HTERT RPE-1 (cell line): ENCODE data around the gene PEAK1.

Source experiments
- in situ Hi-C: fragments of 300-500 bp; cut with MboI; formaldehyde crosslinking; loops from 4 replicates; pipeline ENCODE4 v1.14.3; 2020; ENCODE audit warnings: low sequenced_read_pairs

The PEAK1 gene

DNA sequence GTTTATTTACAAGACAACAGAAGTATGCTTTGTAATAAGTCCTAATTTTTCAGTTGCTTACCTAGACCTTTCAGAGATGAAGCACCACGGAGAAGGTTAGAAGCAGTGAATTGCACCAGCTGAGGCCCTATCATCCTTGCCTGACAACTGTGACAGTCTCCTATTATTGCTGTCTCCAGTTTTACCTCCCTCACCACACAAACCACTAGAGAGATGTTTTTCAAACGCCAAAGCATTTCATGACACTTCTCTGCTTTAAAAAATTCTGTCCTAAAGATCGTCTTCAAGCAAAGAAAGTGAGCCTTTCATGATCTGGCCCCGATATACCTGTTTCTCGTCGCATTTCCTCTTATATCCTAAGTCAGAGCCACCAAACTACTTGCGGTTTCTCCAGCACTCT lies 276.7 kb downstream of the PEAK1 start:
- in situ Hi-C loops: no loop called here

DNA sequence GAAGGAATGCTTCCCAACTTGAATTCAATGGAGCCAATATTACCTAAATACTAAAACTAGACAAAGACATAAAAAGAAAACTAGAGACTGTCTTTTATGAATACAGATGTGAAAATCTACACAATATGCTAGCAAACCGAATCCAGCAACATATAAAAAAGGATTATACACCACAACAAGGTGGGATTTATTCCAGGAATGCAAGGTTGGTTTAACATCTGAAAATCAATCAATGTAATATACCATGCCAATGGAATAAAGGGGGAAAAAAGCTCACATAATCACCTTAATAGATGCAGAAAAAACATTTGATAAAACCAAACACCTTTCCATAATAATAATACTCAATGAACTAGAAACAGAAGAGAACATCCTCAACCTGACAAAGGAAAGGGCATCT lies 279.7 kb downstream of the PEAK1 start:
- in situ Hi-C loops: no loop called here

DNA sequence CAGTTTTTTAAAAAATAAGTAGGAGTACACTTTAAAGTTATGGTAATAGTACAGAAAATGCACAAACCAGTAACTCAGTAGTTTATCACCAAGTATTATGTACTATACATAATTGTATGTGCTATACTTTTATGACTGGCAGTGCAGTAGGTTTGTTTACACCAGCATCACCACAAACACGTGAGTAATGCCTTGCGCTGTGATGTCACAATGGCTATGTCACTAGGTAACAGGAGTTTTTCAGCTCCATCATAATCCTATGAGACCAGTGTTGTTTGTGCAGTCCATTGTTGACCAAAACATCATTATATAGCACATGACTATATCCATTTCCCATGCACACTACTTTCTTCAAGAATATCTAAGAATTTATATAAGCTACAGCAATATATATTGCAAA lies 280.6 kb downstream of the PEAK1 start:
- in situ Hi-C loops: no loop called here

DNA sequence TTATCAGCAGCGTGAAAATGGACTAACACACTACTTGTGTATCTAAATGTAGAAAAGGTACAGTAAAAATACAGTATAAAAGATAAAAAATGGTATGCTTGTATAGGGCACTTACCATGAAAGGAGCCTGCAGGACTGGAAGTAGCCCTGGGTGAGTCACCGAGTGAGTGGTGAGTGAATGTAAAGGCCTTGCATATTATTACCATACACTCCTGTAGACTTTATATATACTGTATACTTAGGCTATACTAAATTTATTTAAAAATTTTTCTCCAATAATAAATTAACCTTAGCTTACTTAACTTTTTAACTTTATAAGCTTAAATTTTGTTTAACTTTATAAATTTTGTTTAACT lies 281.8 kb downstream of the PEAK1 start:
- in situ Hi-C loops: no loop called here

DNA sequence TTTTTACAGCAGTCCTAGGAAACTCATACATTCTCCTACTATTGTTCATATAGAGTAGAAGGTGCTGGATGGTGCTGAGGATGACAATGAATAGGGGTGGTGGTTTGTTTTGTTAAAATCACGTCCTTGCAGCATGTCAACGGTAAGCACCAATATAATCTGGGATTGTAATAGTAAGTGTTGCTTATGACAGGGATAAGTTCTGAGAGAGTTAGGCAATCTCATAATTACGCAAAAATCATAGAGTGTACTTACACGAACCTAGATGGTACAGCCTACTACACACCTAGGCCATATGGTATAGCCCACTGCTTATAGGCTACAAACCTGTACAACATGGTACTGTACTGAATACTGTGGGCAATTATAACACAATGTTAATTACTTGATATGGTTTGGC lies 284.7 kb downstream of the PEAK1 start:
- in situ Hi-C loops: no loop called here

DNA sequence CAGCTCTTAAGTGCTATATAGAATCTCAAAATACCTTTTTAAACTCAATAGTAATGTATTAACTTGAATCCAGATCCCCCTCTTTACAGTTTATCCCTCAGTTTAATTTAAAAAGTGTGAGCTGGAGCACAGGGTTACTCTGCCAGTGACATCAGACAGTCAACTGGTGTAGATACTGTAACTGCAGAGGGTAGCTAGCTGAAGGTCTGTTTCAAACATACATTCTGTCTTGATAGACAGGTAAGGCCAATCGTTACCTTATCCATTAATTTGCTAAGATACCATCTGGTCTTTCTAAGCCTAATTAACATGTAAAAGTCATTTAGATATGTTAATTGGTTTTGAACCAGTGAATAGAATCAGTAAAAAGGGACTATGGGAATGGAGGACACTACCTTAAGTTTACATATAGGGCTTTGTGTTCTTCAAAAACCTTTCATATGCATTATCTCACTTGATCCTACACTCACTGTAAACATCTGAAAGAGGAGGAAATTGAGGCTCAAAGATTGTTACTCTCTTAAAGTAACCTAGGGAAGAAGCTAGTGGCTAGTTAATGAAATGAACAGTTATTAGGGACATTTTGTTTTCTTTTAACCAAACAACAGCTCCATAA lies 289.5 kb downstream of the PEAK1 start:
- in situ Hi-C loops: no loop called here

DNA sequence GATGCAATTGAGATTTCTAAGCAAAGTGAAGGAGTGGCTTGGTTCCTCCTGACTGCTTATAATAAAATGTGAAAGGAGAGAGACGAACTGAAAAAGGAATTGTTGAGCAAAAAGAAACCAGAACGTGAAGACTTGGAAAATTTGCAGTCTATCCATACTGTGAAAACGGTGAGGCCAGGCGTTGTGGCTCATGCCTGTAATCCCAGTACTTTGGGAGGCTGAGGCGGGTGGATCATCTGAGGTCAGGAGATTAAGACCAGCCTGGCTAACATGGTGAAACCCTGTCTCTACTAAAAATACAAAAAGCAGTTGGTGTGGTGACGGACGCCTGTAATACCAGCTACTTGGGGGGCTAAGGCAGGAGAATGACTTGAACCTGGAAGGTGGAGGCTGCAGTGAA lies 292.3 kb downstream of the PEAK1 start:
- in situ Hi-C loops: no loop called here

DNA sequence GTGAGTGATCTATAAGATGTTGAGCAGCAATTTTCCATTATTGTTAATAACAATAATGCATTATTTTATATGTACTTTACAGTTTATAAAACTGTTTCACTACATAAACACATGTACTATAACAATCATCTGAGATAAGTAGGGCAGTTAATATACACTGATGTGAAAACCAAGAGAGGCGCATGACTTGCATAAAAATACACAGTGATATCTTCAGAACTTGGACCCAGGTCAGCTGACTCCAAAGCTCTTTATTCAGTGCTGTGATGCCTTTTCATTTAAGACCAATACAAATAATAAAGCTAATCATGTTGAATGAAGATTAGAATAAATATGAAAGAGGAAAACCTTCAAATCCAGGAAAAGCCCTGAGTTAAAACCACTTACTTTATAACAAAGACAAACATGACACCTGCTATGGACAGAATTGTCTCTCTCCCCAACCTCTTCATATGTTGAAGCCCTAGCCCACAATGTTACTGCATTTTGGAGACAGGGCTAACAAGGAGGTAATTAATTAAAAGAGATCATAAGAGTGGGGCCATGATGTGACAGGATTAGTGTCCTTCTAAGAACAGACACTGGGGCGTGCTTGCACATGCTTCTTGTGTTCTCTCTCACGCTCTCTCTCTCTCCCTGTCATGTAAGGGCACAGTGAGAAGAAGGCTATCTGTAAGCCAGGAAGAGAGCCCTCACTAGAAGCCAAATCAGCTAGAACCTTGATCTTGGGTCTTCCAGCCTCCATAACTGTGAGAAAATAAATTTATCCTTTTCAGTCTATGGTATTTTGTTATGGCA lies 293.2 kb downstream of the PEAK1 start:
- in situ Hi-C loops: no loop called here

DNA sequence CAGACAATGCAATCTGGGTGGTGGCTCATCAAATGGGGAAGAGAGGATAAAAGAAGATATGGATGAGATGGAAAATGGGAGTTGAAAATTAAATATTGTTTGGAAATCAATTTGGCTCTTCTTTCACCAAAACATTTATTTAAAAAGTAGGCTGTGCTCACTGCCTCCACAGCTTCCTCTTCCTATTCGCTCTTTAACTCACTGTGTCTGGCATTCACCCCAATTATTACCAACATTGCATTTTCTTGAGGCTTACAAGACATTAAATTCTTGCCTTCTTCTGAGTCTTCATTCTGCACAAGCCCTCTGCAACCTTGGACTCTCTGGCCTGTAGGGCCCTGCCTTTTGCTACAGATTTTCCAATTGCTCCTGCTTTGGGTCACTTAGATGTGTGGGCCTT lies 296.1 kb downstream of the PEAK1 start:
- in situ Hi-C loops: no loop called here

DNA sequence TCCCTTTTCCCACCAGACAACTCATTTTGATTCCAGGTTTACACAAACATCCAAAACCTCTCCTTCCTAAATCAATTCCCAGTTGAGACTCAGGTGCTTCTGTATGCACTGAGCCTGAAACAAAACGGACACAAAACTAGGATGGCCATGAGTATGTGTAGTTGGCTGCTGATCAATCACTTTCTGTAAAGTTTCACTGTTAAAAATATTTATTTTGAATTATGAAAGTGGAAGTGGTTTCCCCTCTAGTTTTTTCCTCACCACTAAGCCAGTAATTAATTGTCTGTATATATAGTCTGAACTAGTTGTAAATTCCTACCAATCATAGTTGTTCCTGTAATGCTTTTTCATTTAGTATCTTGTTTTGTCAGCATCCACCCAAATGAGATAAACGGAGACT lies 297.3 kb downstream of the PEAK1 start:
- in situ Hi-C loops: no loop called here

DNA sequence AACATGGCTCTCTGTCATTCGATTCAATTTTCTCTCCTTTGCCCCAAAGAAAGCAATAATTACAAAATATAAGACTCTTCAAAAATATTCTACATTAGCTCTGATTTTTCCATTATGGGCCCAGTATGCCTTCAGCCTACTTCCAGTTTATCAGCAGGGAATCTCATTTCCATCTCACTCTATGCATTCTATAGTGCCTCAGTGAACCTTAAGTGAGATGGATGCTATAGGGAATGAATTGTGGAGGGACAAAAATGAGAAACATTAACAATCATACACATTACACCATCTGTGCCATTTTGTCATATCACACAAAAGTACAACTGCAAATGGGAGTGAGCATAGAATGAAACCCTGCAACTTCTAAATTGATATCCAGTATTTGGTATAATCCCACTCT lies 298.3 kb downstream of the PEAK1 start:
- in situ Hi-C loops: no loop called here

DNA sequence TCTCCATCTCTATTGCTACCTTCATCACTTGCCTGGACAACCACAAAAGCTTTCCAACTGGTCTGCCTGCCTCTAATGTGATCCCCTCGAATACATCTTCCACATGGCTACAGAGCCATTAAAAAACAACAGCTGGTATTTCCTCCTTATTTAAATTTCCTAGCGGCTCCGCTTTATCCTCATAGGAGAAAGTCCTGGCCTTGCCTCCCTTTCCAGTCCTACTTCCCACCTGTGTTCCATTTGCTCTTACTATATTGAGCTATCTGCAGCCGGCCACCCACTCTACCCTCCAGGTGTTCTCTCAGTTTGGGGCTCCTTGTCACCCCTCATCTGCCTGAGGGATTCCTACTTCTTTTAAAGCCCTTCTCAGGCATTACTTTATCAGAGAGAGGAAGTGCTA lies 299.3 kb downstream of the PEAK1 start:
- in situ Hi-C loops: no loop called here

DNA sequence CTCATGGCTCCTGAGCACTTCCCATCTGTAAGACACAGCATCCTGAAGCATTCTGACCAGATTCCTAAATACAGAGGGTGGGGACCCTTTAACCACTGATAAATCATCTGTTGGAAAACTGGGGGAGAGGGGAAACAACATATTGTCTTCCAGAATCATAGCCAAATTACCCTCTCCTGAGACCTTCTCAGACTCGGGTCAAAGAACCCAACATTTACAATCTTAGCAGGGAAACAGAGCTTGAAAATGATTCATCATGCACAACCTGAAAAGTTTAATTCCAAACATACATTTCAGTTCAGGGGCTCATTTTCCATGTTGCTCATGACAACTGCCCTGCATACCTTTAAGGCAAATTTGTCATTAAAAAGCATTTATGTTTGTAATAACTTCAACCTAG lies 300.5 kb downstream of the PEAK1 start:
- in situ Hi-C loops: no loop called here

DNA sequence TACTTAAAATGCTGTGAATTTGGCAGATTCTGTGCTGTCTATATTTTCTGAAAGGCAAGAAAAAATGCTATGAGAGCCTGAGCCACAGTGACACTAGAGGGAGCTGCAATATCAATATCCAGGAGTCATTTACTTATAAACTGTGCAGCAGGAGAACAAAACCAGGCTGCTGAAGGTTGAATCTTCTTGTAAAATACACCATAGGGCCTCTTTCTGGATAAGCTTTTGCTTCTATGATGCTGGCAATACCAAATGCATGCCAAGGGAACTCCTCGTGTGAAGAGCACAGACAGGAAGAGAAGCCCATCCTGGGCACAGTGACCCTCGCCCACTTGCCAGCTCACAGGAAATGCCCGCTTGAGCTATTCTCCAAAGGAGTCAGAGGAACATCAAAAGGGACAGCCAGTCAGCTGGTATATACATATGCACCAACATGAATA lies 301.0 kb downstream of the PEAK1 start:
- in situ Hi-C loops: no loop called here

DNA sequence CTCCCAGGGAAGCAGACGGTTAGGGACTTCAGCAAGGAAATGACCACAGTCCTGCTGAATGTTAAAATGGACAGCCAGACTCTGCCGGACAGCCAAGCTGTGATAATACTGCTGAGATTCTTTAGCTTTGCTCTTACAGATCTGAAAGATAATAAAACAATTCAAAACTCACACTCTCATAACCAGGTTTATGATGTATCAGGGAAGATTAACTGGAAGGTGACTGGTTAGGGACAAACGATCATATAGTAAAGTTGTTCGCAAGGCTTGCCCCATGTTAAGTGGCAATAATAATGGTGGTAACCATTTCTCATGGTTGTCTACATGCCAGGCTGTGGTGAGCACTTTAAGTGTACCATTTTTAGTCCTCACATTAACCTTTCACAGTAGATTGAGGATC lies 304.7 kb downstream of the PEAK1 start:
- in situ Hi-C loops: no loop called here

DNA sequence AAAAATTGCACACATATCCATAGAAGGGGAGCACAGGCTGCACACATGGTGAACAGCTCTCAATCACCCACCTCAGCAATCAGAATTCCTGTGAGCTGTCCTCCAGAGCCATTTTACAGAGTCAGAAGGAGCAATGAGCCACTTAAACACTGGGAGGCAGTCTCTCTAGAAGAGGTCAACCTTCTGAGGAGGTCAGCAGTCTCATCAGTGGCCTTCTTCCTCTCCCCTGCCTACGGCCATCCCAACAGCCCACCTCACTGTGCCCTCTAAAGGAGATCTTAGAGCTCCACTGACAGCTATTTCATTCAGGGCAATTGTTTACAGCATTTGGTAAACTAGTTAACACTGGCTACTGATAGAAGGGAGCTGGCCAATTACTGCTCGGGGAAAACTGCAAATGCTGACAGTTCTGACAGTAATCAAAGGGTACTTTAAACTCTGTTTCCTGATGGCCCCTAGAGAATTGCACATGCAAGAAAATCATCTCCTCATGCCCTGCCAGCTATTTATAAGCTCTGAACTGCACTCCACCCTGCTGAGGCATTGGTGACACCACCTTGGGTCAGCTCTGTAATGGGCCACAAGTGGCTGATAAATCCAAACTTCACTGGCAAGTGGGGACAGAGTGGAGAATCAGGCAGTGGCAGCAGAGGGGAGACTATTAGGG lies 306.9 kb downstream of the PEAK1 start:
- in situ Hi-C loops: no loop called here

DNA sequence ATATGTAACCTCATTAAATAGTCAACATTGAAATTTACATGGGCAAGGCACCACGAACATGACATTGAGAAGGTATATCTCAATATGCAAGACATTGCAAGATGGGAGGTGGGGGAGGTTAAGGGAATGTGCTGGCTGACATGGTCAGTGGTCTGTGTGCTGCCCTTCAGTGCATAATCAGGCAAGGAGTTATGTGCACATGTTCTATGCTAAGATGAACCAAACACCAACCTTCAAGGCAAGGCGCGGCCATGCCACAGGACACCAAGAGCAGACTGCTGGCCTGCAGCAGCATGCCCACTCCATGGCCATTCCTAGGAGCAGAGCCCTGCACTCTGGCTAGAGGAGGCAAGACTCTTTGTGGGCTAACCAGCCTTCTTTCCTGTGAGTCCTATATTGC lies 308.1 kb downstream of the PEAK1 start:
- in situ Hi-C loops: no loop called here

DNA sequence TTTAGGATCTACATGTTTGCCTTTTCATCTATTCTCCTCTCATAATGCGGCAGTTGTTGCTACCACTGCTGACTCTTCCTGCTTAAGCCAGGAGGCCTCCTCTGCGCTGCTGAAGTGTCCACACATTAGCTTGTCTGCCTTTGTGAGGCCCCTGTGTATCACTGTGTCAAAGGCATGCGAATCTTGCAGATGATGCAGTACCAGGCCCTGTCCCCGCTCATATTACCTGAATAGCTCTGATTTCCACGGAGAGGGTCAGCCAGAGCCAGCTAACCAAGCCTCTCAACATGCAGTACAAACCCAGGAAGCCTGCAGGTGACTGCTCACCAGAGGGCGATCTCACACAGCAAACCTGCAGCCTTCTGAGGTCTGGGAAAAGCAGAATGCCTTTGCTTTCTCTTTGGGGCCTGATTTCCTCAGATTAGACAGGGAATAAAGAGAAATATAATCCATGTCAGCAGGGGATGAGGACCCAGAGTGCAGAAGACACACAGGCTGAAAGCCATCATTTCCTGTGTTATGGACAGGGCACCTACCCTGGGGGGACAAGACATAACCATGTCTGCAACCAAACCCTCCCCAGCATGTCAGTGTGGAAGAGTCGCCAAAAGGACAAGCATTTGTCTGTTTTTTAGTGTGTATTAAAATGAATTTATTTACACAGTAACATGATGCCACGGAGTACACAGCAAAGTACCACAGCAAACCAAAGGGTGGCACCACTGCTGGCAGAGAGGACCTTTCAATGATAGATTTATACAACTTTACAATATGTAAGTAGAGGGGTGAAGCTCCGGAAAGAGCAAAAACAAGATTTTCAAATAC lies 312.2 kb downstream of the PEAK1 start:
- in situ Hi-C loops: no loop called here

DNA sequence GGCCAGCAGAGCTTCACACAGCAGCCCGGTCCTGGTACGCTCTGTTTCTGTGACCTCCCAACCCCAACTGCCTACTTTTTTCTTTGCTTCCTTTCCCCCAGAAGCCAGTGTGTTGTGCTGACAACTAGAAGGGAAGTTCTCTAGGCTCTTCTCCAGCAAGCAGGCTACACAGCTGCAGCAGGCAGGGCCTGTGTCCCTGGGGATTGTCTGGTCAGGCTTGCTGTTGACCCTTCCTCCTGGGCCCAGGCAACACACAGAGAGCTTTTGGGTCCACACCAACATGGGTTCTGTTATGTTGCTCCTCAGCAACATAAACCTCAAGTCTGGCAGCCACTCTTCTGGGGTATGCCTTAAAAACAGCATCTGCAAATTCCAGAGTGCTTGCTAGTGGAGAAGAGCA lies 312.8 kb downstream of the PEAK1 start:
- in situ Hi-C loops: no loop called here

DNA sequence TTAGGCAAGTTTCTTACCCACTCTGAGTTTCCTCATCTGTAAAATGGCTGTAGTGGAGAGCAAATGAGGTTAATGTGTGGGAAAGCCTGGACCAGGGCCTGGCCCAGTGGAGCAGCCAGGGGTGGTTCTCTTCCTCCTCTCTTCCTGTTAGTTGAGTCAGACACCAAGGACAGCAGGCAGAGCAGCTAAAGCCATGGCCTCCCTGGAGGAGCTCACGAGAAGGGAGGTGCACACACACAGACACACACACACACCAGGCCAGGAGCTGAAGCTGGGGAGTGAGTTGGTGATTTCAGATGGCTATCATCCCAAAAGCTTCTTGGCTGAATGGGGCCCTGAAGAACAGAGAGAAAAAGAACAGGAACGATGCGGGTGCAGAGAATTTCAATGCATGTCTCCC lies 315.7 kb downstream of the PEAK1 start:
- in situ Hi-C loops: no loop called here

DNA sequence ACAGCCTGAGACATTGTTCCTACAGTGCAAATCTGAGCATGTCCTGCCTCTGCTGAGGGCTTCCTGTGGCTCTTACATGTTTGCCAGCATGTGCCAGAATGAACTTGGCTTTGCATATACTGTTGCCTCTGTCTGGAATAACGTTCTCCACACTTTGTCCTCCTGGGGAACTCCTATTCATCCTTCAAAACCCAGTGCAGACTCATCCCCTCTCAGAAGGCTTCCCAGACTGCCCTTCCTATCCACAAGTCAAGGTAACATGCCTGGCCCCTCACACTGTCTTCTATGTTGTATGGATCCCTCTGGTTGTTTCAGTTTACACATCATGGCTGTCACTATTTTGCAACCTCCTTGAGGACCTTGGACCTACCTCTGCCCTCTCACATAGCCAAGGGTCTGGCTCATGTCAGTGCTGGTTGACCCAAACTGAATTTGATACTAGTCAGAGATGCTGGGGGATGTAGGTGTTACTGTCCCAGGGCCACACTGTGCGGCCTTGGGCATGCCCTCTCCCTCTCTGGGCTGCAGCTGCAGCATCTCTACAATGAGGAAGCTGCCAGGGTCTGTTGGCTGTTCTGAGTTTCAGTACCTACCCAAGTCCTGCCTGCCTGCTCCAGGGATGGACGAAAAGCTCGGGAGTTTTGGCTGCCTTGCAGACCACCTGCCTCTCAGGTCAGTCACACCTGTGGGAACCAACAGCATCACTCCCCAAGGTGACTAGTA lies 320.0 kb downstream of the PEAK1 start:
- in situ Hi-C loops: no loop called here
